Panc1 (cell line): ENCODE results near the gene OTOA.

Experiments
- CTCF ChIP-seq: fragments of 450-650 bp; IDR thresholded peaks from 2 replicates; pipeline ENCODE4 v1.5.1; 2017; ENCODE audit warnings: mild to moderate bottlenecking
- POLR2AphosphoS5 ChIP-seq: IDR thresholded peaks from 2 replicates; pipeline ENCODE4 v1.6.1; 2012; ENCODE audit warnings: mild to moderate bottlenecking, low read depth, low read length, moderate library complexity
- REST ChIP-seq, 2 experiments: IDR thresholded peaks; 2 replicates each; pipeline ENCODE4 v1.6.1; 2011 to 2012; ENCODE audit warnings: low read depth in 2 of 2, control low read depth in 1 of 2, low read length in 1 of 2, mild to moderate bottlenecking in 1 of 2, moderate library complexity in 1 of 2; ENCODE audit not compliant: insufficient read depth in 1 of 2
- TCF7L2 ChIP-seq: IDR thresholded peaks from 2 replicates; pipeline ENCODE4 v1.6.1; 2011; ENCODE audit warnings: mild to moderate bottlenecking, low read depth, low read length, inconsistent platforms

- TF ChIP-seq CTCF, result no peak
- no peak for TF ChIP-seq REST (IDR thresholded peaks at IDR 0.05; ENCODE audit: insufficient read depth in 1 of 2, low read depth in 2 of 2, low read length in 1 of 2)
- no peak for TF ChIP-seq TCF7L2
- TF ChIP-seq POLR2AphosphoS5, result no peak
Measured at GRCh38 chr16:21713549-21714368, 50.0 kb downstream of the OTOA start.
